Activated gamma-delta T cell treated with anti-CD3 and anti-CD28 coated beads, Interleukin-2, amount 50 U/mL, for 16 hours (primary cell): ENCODE results near the gene PPP2R2C.

Experiments
- DNase-seq: peaks from one replicate; pipeline ENCODE4 v3.0.0-alpha.2; 2020; ENCODE audit warnings: low read depth

The PPP2R2C gene

DNA sequence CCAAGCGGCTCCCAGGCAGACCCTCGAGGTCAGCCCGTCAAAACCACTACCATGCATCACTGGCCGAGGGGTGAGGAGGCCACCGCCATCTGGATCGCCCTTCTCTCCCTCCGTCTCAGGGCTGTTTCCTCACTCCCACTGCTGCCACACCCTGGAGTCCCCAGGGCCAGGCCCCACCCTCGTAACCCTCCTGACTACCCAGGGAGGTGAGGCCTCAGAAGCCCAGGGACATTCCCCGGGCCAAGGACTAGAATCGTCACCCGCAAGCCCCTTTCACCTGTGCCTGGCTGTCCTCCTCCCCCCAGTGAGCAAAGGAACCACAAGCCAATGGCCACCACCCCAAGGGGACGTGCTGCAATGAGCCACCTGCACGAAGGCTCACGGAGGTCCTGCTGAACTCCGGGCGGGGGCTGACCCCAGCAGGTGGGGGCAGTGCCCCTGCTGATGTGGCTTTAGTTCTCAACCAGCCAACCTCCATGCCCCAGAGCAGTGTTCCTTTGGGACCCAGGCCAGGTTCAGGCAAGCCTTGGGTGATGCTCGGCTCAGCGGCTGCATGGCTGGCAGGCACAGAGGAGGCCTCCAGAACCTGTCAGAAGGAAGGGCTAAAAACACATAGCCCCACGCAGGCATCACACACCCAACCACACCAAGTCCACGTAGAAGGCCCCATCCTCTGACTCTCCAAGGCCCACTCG is 23.8 kb downstream of the PPP2R2C start:
- DNase-seq = no peak

DNA sequence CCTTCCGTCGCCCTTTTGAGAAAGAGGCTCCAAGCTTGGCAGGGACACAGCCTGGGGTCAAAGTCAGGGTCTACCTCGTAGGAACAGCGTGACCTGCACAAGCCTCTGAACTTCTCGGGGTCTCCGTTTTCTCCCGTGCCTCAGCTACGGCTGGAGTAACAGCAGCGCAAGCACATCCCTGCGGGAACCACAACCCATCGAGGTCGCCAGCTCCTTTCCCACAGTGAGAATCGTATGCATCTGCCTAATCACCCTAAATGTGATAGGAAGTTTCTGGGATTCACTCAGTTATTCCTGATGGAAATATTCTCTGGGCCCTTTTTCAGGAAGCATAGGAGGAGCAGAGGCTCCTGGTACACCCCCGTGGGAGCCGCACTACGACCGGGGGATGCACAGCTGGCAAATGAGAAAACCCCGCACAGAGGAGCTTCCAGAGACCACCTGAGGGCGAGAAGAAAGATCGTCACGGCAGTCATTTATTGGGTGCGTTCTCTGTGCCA is 24.7 kb downstream of the PPP2R2C start:
- no peak for DNase-seq

DNA sequence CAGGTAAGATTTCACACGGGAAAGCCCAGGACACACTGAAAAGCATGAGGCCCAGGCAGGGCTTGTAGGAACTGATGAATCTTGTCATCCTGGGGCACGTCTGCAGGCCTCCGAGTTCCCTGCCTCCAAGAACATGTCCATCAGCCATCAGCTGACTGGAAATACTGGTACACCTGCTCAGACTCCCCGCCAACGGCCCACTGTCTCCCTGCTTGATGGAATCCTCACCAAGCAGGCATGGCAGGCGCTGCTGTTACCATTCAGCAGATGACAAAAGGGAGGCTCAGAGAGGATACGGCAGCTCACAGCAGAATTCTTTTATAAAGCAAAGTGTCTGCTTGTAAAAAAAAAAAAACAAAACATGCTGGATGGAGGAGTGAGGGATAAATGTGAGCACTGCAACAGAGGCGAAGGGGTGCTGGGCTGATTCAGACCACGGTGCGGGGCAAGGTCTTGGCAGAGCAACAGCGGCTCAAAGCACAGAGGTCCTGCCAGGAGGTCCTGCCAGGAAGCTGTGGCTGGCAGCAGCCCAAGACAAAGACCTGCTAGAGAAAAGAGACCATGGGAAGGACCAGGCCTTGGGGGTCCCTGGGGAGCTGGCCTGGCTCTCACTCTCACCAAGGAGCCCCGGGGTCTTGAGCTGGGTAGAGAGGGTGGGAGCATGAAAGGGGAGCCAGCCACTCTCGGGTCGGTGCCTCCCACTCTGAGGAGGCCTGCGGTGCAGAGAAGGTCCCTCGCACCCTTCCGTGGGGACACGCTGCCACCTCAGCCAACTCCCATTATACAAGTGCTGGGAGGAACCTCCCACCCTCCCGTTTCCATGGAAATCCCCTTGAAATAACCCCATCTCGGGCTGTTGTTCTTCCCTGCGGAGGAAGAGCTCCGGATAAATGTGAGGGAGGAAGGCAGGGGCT is 25.6 kb downstream of the PPP2R2C start:
- no peak for DNase-seq

DNA sequence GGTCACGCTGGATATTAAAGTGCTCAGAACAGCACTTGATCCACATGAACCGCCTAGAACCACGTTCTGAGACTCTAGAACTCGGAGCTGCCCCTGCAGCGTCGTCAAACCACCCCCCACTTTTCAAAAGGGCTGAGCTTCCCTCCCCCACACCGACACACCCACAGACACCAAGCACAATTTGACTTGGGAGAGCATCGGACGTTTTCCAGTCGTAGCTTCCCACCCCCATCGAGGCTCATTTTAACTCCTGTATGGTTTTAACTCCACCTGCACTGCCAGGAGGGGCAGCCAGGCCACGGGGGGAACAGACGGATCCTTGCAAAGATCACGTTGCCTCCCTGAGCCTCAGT is 26.3 kb downstream of the PPP2R2C start:
- DNase-seq = no peak

DNA sequence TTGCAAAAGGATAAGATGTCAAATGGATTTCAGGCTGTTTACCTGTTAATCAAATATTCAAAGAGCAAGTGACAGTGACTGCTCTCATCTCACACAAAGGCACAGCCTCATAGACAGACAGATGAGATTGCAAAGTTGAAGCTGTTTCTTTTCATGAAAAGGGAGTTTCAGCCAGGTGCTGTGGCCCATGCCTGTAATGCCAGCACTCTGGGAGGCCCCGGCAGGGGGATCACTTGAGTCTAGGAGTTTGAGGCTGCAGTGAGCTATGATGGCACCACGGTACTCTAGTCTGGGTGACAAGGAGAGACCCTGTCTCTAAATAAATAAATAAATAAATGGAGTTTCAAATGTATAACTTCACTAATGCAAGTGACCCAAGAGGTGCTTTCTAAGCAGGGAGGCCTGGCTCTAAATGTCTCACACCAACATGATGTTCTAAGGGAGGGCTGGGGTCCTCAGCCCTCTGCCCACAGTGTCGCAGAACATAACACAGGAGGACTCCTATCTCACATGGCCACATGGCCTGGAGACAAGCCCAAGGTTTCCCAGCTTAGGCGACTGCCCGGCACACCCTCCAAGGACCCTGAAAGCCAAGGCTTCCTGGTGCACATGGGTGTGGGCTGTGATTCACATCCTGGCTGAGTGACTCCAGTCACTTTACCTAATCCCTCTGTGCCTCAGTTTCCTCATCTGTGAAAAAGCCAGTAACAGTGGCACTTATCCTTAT is 26.8 kb downstream of the PPP2R2C start:
- no peak for DNase-seq

DNA sequence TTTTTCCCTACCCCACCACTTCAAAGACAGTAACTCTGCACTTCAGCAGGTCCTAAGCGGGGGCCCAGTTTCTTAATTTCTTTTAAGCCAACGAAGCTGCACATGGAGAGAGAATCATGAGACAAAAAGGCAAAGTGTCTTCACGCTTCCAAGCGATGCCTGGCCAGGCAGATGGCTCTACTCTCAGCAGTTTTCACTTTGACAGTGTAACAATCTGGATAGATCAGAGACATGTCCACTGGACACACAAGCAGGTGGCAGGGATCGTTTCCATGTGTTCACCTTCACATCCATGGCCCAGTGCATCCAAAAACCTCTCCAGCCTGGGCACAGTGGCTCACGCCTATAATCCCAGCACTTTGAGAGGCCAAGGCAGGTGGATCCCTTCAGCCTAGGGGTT is 27.8 kb downstream of the PPP2R2C start:
- DNase-seq = no peak

DNA sequence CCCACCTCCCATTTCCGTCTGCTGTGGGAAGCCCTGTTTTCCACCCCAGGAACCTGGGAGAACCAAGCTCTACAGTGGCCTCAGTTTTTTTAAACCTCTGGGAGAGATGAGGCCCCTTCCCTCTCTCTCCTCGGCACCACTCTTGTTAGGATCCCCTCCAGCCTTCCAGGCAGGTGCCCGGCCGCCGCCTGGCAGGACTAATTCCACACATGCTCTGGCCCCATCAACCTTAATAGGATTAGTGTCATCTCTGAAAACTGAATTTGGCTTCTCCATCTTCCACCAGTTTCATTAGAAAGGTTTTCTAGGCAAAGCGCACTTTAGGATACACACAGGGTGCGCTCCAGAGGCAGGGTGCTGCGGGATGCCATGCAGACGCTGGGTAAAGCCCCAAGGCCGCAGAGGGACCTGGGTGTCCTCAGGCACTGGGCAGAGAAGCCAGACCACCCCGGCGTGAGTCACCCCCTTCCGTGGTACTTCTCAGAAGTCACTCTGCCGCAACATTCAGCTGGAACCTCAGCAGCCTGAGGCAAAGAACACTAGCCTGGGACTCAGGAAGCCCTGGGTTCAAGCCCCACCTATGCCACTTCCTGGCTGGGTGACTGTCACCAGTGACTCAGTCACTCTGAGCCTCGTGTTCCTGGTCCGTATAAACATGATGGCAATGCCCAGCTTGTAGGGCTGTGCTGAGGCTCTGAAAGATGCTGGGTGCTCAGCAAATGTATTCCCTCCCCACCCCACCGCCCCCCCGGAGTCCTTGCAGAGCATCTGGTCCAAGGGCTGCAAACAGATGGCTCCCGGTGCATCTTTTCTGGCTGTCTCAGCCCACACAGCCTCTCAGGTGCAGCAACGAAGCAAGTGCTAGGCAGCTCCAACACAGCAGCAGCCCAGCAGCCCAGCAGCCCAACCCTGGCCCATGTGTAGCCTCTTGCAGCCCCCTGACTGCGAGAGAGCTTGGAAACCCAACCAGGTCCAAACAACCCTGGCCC is 29.1 kb downstream of the PPP2R2C start:
- DNase-seq = no peak

DNA sequence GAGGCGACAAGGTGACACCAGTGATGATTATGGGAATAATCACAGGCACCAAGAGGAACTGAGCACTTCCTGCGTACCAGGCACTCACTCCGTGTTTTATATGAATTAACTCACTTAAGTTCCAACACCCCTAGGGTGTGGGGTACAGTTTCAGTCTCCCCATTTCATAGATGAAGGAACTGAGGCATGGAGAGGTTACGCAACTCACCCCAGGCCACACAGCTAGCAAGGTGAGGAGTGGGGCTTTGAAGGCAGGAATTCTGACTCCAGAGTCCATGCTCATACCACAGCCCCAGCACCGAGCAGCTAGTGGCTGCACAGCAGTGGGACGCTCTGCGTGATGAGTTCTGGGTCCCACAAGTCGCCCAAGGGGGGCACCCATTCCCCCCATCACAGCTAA is 29.9 kb downstream of the PPP2R2C start:
- no peak for DNase-seq

DNA sequence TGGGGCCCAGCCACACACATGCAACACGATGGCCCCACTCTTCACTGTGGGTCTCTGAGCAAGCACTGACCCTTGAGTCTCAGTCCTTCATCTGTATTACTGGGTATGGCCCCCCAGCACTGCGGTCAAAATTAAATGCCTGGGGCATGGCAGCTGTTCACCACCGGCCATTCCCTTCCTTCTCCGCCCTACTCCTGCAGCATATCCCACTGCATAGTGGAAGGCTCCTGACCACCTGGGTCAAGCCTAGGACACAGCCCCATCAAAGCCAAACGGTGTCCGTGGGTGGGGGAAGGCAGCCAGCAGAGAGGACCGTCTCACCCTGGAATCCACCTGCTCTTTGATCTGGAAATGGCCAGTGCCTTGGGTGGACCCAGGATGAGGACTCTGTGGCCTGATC is 30.7 kb downstream of the PPP2R2C start:
- no peak for DNase-seq

DNA sequence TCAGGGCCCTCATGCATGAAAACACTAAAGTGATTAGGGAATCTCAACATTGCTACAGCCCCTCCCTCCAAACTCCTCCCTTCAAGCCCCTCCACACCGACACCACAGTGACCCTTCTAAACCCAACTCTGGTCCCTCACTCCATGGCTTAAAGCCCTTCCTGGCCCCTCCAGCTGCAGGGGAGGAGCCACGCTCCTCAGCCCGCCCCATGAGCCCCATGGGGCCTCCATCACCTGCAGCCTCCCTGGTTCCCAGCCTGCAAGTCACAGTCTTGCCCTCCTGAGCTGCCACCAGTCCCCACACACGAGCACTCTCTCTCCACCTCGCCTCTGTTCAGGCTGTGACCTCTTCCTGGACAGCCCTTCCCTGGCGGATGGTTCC is 31.2 kb downstream of the PPP2R2C start:
- DNase-seq = no peak

DNA sequence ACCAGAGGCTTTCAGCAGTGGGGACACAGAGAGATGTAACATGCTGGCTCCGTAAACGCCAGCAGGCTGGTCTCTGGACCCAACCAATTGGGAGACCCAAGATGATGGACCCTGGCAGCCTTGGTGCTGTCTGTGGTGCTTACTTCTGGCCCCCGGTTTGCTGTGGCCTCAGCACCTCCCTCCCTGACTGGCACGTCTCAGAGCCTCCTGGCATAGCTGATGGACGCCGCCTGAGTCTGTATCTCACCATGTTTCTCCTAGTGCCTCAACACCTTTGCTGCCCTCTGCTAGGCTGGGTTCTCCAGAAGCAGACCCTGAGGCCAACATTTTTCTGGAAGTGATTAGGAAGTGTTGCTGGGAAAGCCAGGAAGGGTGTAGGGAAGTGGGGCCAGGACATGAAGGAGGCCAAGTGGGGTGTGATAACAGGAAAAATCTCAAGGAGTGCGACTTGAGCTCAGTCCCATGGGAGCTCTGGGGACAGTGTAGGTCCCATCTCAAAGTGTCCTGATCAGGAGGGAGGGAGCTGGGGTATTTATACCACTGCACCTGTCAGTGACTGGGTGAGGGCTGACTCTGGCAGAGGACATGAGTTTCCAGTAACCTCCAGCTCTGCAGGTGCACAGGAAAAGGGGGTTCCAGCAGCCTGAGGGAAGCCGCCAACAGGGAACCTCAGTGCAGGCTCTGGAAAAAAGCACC is 31.8 kb downstream of the PPP2R2C start:
- DNase-seq = no peak

DNA sequence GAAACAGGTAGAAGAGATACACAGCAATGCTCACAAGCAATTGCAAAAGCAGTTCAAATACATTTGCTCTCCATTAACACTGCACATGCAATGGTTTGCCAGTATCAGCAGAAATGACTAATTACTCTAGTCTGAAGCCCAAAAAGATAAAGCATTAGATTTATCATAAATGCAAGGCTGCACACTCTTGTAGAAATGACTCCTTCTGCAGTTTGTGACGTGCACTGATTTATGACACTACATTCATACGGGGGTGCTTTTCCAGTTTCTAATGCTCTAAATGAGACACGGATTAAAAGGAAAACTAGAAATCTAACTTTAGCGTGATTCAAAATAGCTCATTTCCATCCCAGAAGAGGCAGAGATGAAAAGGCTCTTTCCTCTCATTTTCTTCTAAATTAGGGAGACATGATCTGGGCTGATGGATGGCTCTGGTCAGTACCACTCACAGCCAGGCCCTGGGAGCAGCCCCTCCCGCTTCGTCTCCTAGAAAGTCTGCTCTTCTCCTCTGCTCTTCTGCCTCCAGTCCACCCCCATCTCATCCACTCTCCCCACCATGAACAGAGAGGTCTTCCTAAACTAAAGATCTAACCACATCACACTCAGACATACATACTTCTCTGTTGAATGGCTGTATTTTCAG is 33.2 kb downstream of the PPP2R2C start:
- no peak for DNase-seq

DNA sequence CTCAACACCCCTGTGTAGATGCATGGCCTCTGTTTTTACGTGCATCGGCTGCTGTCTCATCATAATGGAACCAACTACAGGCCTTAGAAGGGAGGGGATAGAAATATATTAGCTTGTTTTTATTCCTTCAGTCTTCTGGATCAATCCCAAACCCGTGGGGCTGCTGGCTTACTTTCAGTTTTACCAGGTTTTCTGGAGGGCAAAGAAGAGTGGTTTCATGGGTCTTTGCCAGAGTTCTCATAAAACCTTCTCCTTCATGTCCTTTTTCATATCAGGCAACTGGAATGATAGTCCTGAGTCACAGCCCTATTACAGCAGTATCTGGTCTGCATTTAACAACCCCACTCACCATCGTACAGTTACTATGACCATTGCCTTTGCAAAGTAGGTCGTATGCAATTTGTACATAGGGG is 34.6 kb downstream of the PPP2R2C start:
- no peak for DNase-seq

DNA sequence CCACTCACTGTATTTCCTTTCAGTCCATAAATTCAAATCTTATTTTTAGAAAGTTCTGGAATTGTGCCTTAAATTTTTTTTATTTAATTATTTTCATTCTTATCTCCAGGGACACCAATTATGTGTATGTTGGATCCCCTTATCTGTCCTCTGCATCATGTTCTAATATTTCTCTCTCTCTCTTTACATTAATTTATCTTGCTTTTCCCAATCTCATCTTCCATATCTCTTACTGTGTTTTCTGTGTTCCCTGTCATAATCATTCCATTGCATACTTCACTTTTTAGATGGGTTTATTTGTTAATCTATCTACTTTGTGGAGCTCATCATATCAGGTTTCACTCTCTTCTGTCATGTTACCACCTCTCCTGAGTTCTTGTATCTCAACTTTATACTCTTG is 37.4 kb downstream of the PPP2R2C start:
- DNase-seq = no peak

DNA sequence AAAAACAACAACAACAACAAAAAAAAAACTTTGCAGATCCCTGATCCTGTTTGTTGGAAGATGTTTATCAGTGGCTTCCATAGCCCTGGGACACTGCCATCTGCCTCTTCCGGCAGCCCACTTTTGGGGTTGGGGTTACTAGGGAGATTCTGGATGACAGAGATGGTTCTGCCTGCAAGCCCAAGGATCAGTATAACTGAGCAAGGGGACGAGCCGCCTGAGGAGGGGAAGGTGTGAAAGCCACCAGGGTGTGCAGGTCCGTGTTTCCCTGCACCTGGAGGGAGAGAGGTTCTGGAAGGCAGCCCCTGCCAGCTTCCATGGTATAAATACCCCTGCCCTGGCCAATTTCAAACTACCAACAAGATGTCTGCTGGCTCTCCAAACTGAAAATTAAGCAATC is 41.5 kb downstream of the PPP2R2C start:
- DNase-seq = no peak

DNA sequence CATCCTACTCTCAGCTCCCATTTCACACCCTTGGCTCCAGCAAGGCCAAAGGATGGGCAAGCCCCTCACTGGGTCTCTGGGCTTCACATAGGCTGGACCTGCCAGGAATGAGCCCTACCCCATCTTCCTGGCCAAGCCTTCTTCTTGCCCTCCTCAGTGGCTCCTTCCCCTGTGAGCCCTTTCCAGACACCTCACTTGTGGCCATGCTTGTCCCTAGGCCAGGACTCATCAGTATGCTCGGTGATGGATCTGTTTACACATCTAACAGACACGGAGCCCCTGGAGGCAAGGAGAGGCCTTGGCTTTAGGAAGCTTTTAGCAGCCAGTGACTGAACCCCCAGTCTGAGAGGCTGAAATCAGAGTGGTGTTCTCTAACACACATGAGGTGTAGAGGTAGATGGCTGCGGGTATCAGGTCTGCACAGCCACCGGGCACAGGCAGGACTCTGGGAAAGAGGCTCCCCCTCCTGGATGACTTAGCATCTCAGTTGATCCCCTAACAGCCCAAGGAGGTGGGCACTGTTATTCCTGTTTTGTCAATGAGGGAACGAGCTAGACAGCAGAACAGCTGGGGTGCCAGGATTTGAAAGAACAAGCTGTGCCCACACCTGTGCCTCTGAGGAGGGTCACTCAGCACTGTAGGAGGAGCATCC is 44.8 kb downstream of the PPP2R2C start:
- no peak for DNase-seq

DNA sequence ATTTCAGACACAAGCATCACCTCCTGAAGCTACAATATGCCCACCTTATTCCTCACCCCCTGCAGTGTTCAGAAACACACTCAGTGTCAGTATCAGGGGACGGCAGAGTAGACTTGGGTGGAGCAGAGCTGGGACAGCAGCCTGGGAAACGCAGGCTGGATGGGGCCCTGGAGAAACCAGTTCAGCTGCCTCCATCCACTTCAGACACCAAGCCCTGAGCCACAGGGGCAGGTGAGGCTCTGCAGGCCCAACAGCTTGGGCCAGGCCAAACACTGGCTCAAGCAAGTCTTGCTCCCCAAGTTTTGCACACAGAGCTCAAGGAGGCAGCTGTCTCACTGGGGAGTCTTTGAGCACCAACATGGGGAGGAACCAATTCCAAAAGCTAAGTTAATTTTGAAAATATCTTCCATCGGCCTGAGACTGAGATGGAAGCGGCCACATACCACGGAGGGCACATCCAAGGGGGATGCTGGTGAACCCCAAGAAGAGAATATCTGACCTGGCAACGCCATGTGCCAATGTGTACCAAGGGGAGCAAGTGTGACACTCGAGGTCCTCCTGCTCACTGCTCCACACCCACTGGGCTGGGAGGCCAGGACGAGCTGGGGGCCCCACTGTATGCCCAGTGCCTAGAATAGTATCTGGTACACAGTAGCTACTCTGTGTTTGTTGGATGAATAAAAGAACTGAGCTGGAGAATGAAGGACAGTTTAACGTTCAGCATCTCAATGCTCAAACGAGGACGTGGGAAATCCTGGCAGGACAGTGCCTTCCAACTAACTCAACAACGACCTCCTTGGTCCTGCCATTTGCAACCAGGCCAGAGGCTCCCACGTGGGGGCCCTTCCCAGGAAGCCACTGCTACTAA is 45.6 kb downstream of the PPP2R2C start:
- no peak for DNase-seq

DNA sequence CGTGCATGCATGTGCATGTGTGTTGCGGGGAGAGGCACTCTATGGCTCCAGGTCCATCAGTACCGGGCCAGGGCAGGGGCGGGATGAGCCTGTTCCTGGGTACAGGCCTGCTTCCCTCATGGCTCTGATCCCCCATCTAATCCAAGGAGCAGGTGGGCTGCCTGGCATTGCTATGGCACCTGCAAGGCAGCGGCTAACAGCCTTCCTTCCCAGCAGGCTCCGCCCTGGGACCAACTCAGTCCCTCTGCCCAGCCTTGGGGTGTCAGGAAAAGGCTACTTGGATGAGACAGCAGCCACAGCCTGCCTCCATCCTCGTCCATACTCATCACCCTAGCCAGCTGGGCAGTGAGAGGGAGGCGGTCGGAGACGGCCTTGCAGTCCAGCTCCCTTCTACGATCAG is 46.5 kb downstream of the PPP2R2C start:
- no peak for DNase-seq

DNA sequence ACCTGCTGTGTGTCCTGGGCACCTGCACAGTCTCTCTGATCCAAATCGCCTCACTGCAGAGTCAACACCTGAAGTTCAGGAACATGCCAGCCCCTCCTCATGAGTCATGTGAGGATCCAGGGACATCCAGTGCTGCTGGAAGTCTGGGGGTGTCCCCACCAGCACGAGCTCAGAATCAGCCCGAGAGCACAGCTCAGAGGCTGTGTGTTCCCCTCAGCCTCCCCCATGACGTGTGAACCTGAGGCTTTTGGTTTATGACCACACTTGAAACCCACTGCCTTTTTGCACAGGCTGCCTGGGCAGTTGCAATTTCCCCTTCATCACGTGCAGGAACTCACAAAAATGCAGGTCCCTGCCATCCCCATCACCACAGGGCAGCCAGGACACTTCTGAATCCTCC is 47.1 kb downstream of the PPP2R2C start:
- DNase-seq = no peak
